HepG2 (cell line): ENCODE data around the gene HNRNPL. TPM values are rescaled to one million over a fixed set of nuclear protein-coding genes. Genes with fewer than 3 reads are reported as not detected.

Experiments
- ATAC-seq: fragments of 200-7000 bp; cut with Tn5 transposase; 3 replicates; pipeline ENCODE4 v1.9.1; 2020; ENCODE audit warnings: mild to moderate bottlenecking, moderate library complexity
- BruUV-seq: library from RNA; stranded (reverse); fragments of 400-500 nt; replicated peaks from 2 replicates; lab custom pipeline; 2021; lab: Mats Ljungman, UMichigan
- CTCF ChIA-PET: fragments of 300-600 bp; formaldehyde crosslinking; extraction: SDS; loops from one replicate; lab custom pipeline; 2021; ENCODE audit warnings: low total read pairs, inconsistent platforms, low intra/inter-chr PET ratio; lab: Yijun Ruan, JAX
- POLR2A ChIA-PET: fragments of 350-600 bp; sonication (Branson Sonifier 250); formaldehyde crosslinking; loops from one replicate; lab custom pipeline; 2020; ENCODE audit warnings: antibody characterized with exemption, inconsistent platforms; lab: Yijun Ruan, JAX
- DNase-seq: peaks from one replicate; pipeline ENCODE4 v3.0.0-alpha.2; 2015; ENCODE audit warnings: low spot score
- FAIRE-seq: peaks from 3 replicates; lab custom pipeline; 2011; peaks lifted over from hg19 to GRCh38; lab: Jason Lieb, UNC
- H2AFZ ChIP-seq: one replicate; pipeline ENCODE4 v1.6.1; 2011; ENCODE audit warnings: low read length, inconsistent platforms
- H3K27ac ChIP-seq: fragments of 300-600 bp; 3 replicates; pipeline ENCODE4 v1.8.0; 2011; ENCODE audit warnings: mixed run types, mild to moderate bottlenecking, mixed read lengths, low read length, inconsistent platforms; ENCODE audit not compliant: insufficient read depth; ENCODE audit errors: extremely low read length
- H3K27me3 ChIP-seq, 2 experiments: fragments of 200-600 bp in 1 of 2; 2 replicates in 1 of 2; 3 replicates in 1 of 2; pipeline versions ENCODE4 v1.6.0 to v1.8.0; 2011; ENCODE audit warnings: low read length in 2 of 2, mild to moderate bottlenecking in 2 of 2, moderate library complexity in 2 of 2, inconsistent platforms in 1 of 2; ENCODE audit not compliant: insufficient read depth in 2 of 2, control insufficient read depth in 1 of 2
- H3K36me3 ChIP-seq, 2 experiments: fragments of 200-600 bp in 1 of 2; replicated peaks in 1 of 2; 2 replicates in 1 of 2; 3 replicates in 1 of 2; pipeline versions ENCODE4 v1.5.1 to v1.8.0; 2011; ENCODE audit warnings: low read length in 2 of 2, inconsistent platforms in 1 of 2; ENCODE audit not compliant: insufficient read depth in 2 of 2, control insufficient read depth in 1 of 2
- H3K4me1 ChIP-seq: 2 replicates; pipeline ENCODE4 v1.5.1; 2012; ENCODE audit warnings: low read length, inconsistent platforms; ENCODE audit not compliant: insufficient read depth
- H3K4me2 ChIP-seq: 2 replicates; pipeline ENCODE4 v1.6.0; 2011; ENCODE audit warnings: low read depth, low read length, inconsistent platforms
- H3K4me3 ChIP-seq, 3 experiments: fragments of 200-600 bp in 1 of 3; sonication (generic), shearing (Covaris generic) in 1 of 3; replicated peaks in 1 of 3; 2 replicates each; pipeline ENCODE4 v1.5.1; 2011 to 2016; ENCODE audit warnings: low read length in 3 of 3, inconsistent platforms in 2 of 3, low read depth in 2 of 3, mild to moderate bottlenecking in 2 of 3, control low read depth in 1 of 3, mixed read lengths in 1 of 3; ENCODE audit not compliant: insufficient read depth in 1 of 3
- H3K79me2 ChIP-seq: one replicate; pipeline ENCODE4 v1.6.1; 2011; ENCODE audit warnings: low read length, inconsistent platforms; ENCODE audit not compliant: insufficient read depth
- H3K9ac ChIP-seq: 2 replicates; pipeline ENCODE4 v1.6.0; 2011; ENCODE audit warnings: mild to moderate bottlenecking, low read depth, low read length, inconsistent platforms; ENCODE audit not compliant: insufficient read depth
- H3K9me3 ChIP-seq: 2 replicates; pipeline ENCODE4 v1.5.1; 2012; ENCODE audit warnings: mild to moderate bottlenecking, low read length
- H4K20me1 ChIP-seq: 2 replicates; pipeline ENCODE4 v1.6.0; 2011; ENCODE audit warnings: inconsistent platforms, mild to moderate bottlenecking, low read length, moderate library complexity; ENCODE audit not compliant: insufficient read depth
- KAT2B ChIP-seq: fragments of 150-350 bp; IDR thresholded peaks from 2 replicates; pipeline ENCODE4 v1.6.1; 2014; ENCODE audit warnings: low read depth, low read length, borderline replicate concordance
- PHB2 ChIP-seq: fragments of 450-650 bp; IDR thresholded peaks from 2 replicates; pipeline ENCODE4 v1.6.1; 2018; ENCODE audit not compliant: partially characterized antibody
- PPARG ChIP-seq: conservative IDR thresholded peaks from 2 replicates; pipeline ENCODE4 v1.6.1; 2016; ENCODE audit warnings: missing biosample characterization, missing genetic modification reagents
- REPIN1 ChIP-seq: sonication (generic); formaldehyde crosslinking; IDR thresholded peaks from 2 replicates; pipeline ENCODE4 v1.8.0; 2022; ENCODE audit warnings: missing genetic modification reagents, low read depth, mild to moderate bottlenecking, borderline replicate concordance
- REXO4 ChIP-seq: sonication (generic); formaldehyde crosslinking; IDR thresholded peaks from 2 replicates; pipeline ENCODE4 v1.8.0; 2022; ENCODE audit warnings: missing genetic modification reagents, mild to moderate bottlenecking, borderline replicate concordance
- RNF2 ChIP-seq: fragments of 450-650 bp; conservative IDR thresholded peaks from 2 replicates; pipeline ENCODE4 v1.6.1; 2016; ENCODE audit warnings: low read depth
- TBL1XR1 ChIP-seq: fragments of 150-350 bp; IDR thresholded peaks from 2 replicates; pipeline ENCODE4 v1.6.1; 2014; ENCODE audit warnings: borderline replicate concordance, low read length; ENCODE audit not compliant: partially characterized antibody
- TEAD3 ChIP-seq: optimal IDR thresholded peaks from 2 replicates; pipeline ENCODE3; 2016; ENCODE audit warnings: borderline replicate concordance
- ZBTB42 ChIP-seq: sonication (generic); formaldehyde crosslinking; IDR thresholded peaks from 2 replicates; pipeline ENCODE4 v1.5.0; 2020; ENCODE audit warnings: mild to moderate bottlenecking, missing genetic modification reagents
- ZFP1 ChIP-seq: IDR thresholded peaks from 2 replicates; pipeline ENCODE4 v1.6.1; 2016
- ZNF530 ChIP-seq: sonication (generic); formaldehyde crosslinking; IDR thresholded peaks from 2 replicates; pipeline ENCODE4 v1.5.0; 2020; ENCODE audit warnings: low read depth, mild to moderate bottlenecking, missing genetic modification reagents
- WGBS: methylation state at CpG from one replicate; pipeline ENCODE4 v1.1.6; 2017; ENCODE audit warnings: low lambda C conversion rate; 5-methylcytosine and 5-hydroxymethylcytosine counted together
- in situ Hi-C: cut with HindIII; loops from 2 replicates; pipeline ENCODE4 v1.10.0; 2017; ENCODE audit warnings: low pct_unique_long_range_greater_than_20kb; ENCODE audit not compliant: extremely low pct_ligation_motif_present
- intact Hi-C: fragments of 100-400 bp; cut with micrococcal nuclease; formaldehyde crosslinking; loops from one replicate; pipeline ENCODE4 v1.10.0; 2022; ENCODE audit not compliant: unreplicated experiment
- polyA plus RNA-seq, 8 experiments: library from polyadenylated mRNA; depleted of rRNA in 3 of 8; stranded (reverse) in 7 of 8; unstranded in 1 of 8; fragments of >200 nt; fragmentation: Illumina TruSeq in 4 of 8; extraction: Trizol in 4 of 8; gene quantifications; 2 replicates each; pipeline versions ENCODE4 v1.2.1 to v1.2.3, GENCODE V29; 2011 to 2016; ENCODE audit warnings: low read depth in 4 of 8, missing spikeins in 1 of 8, mixed read lengths in 1 of 8; ENCODE audit not compliant: insufficient read depth in 1 of 8
- total RNA-seq, 5 experiments: library from RNA; depleted of rRNA; stranded (reverse); fragments of >200 nt; fragmentation: Illumina TruSeq; extraction: Trizol; gene quantifications; 2 replicates each; pipeline ENCODE4 v1.2.3, GENCODE V29; 2016; ENCODE audit warnings: low read depth in 1 of 5
- TF ChIP-seq, protein P1 (sequence below): sonication (generic); formaldehyde crosslinking; IDR thresholded peaks from 2 replicates; pipeline ENCODE4 v1.9.0; 2021; ENCODE audit warnings: missing genetic modification reagents, borderline replicate concordance
- TF ChIP-seq, protein P2 (sequence below): sonication (generic); formaldehyde crosslinking; IDR thresholded peaks from 2 replicates; pipeline ENCODE4 v1.5.1; 2020; ENCODE audit warnings: mild to moderate bottlenecking, missing genetic modification reagents
- TF ChIP-seq, protein P3 (sequence below): sonication (generic); formaldehyde crosslinking; IDR thresholded peaks from 2 replicates; pipeline ENCODE4 v1.5.0; 2020; ENCODE audit warnings: mild to moderate bottlenecking, missing genetic modification reagents
- TF ChIP-seq, protein P4 (sequence below): sonication (generic); formaldehyde crosslinking; IDR thresholded peaks from 2 replicates; pipeline ENCODE4 v1.8.0; 2022; ENCODE audit warnings: mild to moderate bottlenecking, missing genetic modification reagents, moderate library complexity

Gene HNRNPL
- total and polyA plus RNA-seq, 2 of the 13 experiments (the other 11 are each of a cell fraction or from before 2014, with no cell fraction given), result 156 to 278 TPM

DNA sequence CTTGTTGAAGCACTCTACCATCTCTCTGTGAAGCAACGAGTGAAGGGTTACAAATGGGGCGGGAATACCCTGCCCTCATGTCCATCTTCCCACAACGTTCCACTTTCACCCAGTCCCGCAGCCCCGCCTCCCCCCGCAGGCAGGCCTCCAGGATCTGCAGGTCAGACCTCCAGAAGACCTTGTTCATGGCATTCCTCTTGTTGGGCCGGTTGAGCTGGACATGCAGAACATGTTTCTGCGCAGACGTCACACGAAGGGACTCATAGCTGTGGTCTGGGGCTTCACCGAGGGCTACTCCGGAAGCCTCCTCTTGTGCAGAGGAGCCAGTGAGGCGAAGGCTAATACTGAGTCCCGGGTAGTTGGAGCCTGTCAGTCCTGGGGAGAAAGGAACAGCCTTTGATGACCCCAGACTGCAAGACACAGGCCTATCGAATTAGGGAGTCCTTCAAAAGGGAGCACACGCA lies 18.6 kb downstream of the HNRNPL start:
- peak; percentile 60 for FAIRE-seq
- 1% methylated on average over 11 of the region's 16 CpGs for WGBS
- H3K79me2 ChIP-seq, result peaks cover 8% of the 10 kb centered on the region
- CTCF ChIA-PET, result no interaction called here
- H3K4me3 ChIP-seq, result peak overlapping the region; percentile 49 to 80 (median 62)
- no peak overlapping the region for H2AFZ ChIP-seq
- peaks cover 46% of the 10 kb centered on the region for H3K4me1 ChIP-seq
- peak overlapping the region; percentile 97 for H3K27ac ChIP-seq
- intact Hi-C loops, result loop anchor here (2.0 to 10.0 kb wide), 3 partner anchors 20 to 176 kb away; no protein-coding TSS in a partner anchor
- in situ Hi-C loops, result loop anchor here (5.0 kb wide), 1 partner anchor 89 kb away; the partner anchor contains the start of gene CAPN12
- H3K4me2 ChIP-seq, result peak overlapping the region; percentile 94
- peak; percentile 75 for ATAC-seq
- H3K9ac ChIP-seq, result peak overlapping the region; percentile 95
- H4K20me1 ChIP-seq, result no peaks in the 10 kb centered on the region
- TSS peak; percentile 82 for BruUV-seq
- peak; percentile 87 for DNase-seq
- H3K9me3 ChIP-seq, result no peaks in the 10 kb centered on the region
- peaks cover 7 to 27% of the 10 kb centered on the region in 2 experiments for H3K36me3 ChIP-seq
- POLR2A ChIA-PET, result interaction anchor here (0.6 to 6.2 kb wide), 32 partner anchors 9 to 212 kb away, joined by 3 to 148 read pairs (median 5); partner anchors contain the start of genes ACTN4, EIF3K, HNRNPL and MRPS12
- no peaks in the 10 kb centered on the region; a peak in 1 of 5 replicates for H3K27me3 ChIP-seq
- TF ChIP-seq PHB2 (no peak), RNF2 (no peak), REXO4 (CRISPR knock-in tag) (no peak), REPIN1 (CRISPR knock-in tag) (no peak), PPARG (CRISPR knock-in tag) (peak; percentile 99), ZFP1 (CRISPR knock-in tag) (no peak), KAT2B (no peak), ZBTB42 (CRISPR knock-in tag) (no peak), TEAD3 (CRISPR knock-in tag) (peak; percentile 63), TBL1XR1 (no peak), ZNF530 (CRISPR knock-in tag) (no peak)
- TF ChIP-seq, protein P1, sequence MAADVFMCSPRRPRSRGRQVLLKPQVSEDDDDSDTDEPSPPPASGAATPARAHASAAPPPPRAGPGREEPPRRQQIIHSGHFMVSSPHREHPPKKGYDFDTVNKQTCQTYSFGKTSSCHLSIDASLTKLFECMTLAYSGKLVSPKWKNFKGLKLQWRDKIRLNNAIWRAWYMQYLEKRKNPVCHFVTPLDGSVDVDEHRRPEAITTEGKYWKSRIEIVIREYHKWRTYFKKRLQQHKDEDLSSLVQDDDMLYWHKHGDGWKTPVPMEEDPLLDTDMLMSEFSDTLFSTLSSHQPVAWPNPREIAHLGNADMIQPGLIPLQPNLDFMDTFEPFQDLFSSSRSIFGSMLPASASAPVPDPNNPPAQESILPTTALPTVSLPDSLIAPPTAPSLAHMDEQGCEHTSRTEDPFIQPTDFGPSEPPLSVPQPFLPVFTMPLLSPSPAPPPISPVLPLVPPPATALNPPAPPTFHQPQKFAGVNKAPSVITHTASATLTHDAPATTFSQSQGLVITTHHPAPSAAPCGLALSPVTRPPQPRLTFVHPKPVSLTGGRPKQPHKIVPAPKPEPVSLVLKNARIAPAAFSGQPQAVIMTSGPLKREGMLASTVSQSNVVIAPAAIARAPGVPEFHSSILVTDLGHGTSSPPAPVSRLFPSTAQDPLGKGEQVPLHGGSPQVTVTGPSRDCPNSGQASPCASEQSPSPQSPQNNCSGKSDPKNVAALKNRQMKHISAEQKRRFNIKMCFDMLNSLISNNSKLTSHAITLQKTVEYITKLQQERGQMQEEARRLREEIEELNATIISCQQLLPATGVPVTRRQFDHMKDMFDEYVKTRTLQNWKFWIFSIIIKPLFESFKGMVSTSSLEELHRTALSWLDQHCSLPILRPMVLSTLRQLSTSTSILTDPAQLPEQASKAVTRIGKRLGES (CRISPR knock-in tag), result no peak
- TF ChIP-seq, protein P2, sequence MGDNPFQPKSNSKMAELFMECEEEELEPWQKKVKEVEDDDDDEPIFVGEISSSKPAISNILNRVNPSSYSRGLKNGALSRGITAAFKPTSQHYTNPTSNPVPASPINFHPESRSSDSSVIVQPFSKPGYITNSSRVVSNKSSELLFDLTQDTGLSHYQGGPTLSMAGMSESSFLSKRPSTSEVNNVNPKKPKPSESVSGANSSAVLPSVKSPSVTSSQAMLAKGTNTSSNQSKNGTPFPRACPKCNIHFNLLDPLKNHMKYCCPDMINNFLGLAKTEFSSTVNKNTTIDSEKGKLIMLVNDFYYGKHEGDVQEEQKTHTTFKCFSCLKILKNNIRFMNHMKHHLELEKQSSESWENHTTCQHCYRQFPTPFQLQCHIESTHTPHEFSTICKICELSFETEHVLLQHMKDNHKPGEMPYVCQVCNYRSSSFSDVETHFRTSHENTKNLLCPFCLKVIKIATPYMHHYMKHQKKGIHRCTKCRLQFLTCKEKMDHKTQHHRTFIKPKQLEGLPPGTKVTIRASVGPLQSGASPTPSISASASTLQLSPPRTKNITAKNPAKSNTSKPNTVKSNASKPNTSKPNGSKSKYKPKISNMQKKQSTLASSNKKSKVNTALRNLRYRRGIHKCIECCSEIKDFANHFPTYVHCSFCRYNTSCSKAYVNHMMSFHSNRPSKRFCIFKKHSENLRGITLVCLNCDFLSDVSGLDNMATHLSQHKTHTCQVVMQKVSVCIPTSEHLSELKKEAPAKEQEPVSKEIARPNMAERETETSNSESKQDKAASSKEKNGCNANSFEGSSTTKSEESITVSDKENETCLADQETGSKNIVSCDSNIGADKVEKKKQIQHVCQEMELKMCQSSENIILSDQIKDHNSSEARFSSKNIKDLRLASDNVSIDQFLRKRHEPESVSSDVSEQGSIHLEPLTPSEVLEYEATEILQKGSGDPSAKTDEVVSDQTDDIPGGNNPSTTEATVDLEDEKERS (CRISPR knock-in tag), result peak; percentile 75; the same call in 1 of the 2 replicates
- TF ChIP-seq, protein P3, sequence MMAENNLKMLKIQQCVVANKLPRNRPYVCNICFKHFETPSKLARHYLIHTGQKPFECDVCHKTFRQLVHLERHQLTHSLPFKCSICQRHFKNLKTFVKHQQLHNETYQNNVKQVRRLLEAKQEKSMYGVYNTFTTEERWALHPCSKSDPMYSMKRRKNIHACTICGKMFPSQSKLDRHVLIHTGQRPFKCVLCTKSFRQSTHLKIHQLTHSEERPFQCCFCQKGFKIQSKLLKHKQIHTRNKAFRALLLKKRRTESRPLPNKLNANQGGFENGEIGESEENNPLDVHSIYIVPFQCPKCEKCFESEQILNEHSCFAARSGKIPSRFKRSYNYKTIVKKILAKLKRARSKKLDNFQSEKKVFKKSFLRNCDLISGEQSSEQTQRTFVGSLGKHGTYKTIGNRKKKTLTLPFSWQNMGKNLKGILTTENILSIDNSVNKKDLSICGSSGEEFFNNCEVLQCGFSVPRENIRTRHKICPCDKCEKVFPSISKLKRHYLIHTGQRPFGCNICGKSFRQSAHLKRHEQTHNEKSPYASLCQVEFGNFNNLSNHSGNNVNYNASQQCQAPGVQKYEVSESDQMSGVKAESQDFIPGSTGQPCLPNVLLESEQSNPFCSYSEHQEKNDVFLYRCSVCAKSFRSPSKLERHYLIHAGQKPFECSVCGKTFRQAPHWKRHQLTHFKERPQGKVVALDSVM, result no peak; the same call in 1 of the 2 replicates
- TF ChIP-seq, protein P4, sequence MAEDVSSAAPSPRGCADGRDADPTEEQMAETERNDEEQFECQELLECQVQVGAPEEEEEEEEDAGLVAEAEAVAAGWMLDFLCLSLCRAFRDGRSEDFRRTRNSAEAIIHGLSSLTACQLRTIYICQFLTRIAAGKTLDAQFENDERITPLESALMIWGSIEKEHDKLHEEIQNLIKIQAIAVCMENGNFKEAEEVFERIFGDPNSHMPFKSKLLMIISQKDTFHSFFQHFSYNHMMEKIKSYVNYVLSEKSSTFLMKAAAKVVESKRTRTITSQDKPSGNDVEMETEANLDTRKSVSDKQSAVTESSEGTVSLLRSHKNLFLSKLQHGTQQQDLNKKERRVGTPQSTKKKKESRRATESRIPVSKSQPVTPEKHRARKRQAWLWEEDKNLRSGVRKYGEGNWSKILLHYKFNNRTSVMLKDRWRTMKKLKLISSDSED (CRISPR knock-in tag), result no peak
